Choroid plexus epithelial cell (primary cell): ENCODE results near the gene OR6B1.
"Not testable (repeated sequence)": the region's sequence is repeated elsewhere in the genome, so short reads cannot be mapped to it uniquely, and the experiment has no call there.

Experiments used
- DNase-seq: peaks from one replicate; pipeline ENCODE4 v3.0.0-alpha.2; 2010; ENCODE audit warnings: low read depth
- H3K4me3 ChIP-seq: 2 replicates; pipeline ENCODE4 v1.5.1; 2011; ENCODE audit warnings: low read depth, mild to moderate bottlenecking, control low read depth, low read length, moderate library complexity
- CTCF ChIP-seq: conservative IDR thresholded peaks from 2 replicates; pipeline ENCODE4 v1.5.1; 2011; ENCODE audit warnings: low read depth, mild to moderate bottlenecking, control low read depth, inconsistent platforms, low read length, moderate library complexity

Gene OR6B1

DNA sequence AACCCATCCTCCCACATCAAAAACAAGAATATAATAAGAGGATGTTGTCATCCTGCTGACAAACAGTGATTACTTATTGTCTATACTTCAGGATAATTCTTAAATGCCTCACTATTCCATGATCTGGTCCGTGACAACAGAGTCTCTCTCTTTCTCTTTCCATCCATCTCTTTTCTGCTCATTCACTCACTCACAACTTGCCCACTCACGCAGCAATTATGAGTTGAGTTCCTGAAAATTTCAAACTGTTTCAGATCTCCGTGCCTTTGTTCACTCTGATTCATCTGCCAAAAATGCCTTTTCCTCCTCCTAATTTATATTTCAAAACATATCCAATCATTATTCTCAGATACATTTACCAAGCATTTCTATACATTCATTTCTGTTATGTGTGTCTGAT, 1.4 kb downstream of the OR6B1 start:
- no peak for TF ChIP-seq CTCF
- H3K4me3 ChIP-seq, result no peak overlapping the region
- peak; percentile 34 for DNase-seq

GRCh38 chr7:144004703-144005102, 4.6 kb downstream of the OR6B1 start:
- no peak for DNase-seq
- TF ChIP-seq CTCF, result no peak
- H3K4me3 ChIP-seq, result no peak overlapping the region

- TF ChIP-seq CTCF, result no peak
- no peak overlapping the region for H3K4me3 ChIP-seq
- DNase-seq, result no peak
These were observed 6.0 kb downstream of the OR6B1 start for GRCh38 chr7:144006029-144006691.

DNA sequence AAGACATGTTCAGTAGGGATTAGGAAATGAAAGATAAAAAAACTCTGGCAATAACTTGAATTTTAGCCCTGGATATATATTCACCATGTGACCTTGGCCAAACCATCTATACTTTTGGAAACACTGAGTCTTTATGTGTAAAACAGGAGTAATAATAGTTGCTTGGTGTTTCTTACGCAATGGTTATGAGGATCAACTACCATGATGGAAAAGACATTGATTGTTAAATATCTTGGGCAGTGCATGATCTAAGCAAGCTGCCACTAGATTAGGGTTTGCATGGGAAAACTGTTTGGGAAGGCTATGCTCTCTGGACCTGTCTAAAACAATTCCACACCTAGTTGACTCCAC, 6.5 kb downstream of the OR6B1 start:
- no peak for TF ChIP-seq CTCF
- no peak for DNase-seq
- H3K4me3 ChIP-seq, result no peak overlapping the region

DNA sequence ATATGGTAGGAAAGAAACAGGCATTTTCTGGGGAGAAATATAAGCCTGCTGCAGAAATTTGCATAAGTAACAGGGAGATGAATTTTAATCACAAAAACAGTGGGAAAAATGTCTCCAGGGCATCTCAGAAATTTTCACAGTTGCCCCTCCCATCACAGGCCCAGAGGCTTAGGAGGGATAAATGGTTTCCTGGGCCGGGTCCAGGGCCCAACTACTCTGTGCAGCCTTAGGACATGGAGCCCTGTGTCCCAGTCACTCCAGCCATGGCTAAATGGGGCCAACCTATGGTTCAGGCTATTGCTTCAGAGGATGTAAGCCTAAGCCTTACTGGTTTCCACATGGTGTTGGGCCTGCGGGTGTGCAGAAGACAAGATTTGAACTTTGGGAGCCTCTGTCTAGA, 9.2 kb downstream of the OR6B1 start:
- TF ChIP-seq CTCF, result no peak
- no peak for DNase-seq
- H3K4me3 ChIP-seq, result no peak overlapping the region

- not testable (repeated sequence) for DNase-seq, H3K4me3 ChIP-seq
These were observed 9.9 kb downstream of the OR6B1 start for GRCh38 chr7:144010061-144010460.

- DNase-seq, H3K4me3 ChIP-seq: not testable (repeated sequence)
These were observed 10.7 kb downstream of the OR6B1 start for GRCh38 chr7:144010821-144011220.

DNA sequence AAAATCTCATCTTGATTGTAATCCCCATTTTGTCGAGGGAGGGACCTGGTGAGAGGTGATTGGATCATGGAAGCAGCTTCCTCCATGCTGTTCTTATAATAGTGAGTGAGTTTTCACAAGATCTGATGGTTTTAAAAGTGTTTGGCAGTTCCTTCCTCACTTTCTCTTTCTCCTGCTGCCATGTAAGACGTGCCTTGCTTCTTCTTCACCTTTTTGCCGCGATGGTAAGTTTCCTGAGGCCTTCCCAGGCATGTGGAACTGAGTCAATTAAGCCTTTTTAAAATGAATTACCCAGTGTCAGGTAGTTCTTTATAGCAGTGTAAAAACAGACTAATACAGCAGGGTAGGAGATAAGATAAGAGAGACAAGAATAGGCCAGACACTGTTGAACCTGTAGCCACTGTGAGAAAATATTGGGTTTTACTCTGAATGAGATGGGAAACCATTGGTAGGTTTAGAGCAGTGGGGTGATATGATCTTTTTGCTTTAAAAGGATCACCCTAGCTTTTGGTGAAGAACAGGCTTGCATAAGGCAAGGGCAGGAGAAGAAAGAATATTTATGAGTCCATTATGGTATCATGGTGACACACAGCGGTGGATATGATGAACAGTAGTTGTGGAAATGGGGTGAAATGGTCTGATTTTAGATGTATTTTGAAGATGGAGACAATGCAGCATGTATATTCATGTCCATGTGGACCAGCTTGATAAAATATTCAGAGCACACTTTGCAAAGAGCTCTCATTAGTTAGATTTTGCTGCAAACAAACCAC, 11.5 kb downstream of the OR6B1 start:
- TF ChIP-seq CTCF, result peak; percentile 29
- H3K4me3 ChIP-seq, result no peak overlapping the region
- peak; percentile 63 for DNase-seq
